VCaP (cell line): ENCODE results near the gene IRAK3.

Source experiments
- H3K27ac ChIP-seq: fragments of 450-650 bp; 2 replicates; pipeline ENCODE4 v1.5.1; 2017
- TF ChIP-seq, protein P1 (sequence below): fragments of 450-650 bp; conservative IDR thresholded peaks from 2 replicates; pipeline ENCODE4 v1.5.1; 2017; ENCODE audit warnings: mild to moderate bottlenecking, moderate library complexity

Gene IRAK3

DNA sequence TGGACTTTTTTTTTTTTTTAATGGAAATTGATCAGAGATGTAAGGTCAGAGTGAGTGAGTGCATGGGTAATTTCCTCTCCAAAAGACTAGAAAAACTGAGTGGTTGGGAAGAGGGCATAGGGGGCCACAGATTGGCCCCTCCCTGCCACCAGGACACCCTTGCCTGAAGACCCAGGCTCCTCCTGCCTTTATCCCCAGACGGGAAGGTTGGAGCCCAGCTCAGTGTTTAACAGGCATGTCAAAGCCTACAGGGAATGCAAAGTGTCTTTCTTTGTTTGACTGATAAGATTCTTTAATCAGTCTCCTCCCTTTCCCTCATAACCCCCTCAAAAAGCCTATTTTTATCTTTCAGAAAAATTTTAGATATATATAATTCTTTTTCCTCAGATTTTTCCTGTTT, 50.3 kb downstream of the IRAK3 start:
- TF ChIP-seq, protein P1, sequence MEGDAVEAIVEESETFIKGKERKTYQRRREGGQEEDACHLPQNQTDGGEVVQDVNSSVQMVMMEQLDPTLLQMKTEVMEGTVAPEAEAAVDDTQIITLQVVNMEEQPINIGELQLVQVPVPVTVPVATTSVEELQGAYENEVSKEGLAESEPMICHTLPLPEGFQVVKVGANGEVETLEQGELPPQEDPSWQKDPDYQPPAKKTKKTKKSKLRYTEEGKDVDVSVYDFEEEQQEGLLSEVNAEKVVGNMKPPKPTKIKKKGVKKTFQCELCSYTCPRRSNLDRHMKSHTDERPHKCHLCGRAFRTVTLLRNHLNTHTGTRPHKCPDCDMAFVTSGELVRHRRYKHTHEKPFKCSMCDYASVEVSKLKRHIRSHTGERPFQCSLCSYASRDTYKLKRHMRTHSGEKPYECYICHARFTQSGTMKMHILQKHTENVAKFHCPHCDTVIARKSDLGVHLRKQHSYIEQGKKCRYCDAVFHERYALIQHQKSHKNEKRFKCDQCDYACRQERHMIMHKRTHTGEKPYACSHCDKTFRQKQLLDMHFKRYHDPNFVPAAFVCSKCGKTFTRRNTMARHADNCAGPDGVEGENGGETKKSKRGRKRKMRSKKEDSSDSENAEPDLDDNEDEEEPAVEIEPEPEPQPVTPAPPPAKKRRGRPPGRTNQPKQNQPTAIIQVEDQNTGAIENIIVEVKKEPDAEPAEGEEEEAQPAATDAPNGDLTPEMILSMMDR, result no peak
- H3K27ac ChIP-seq, result no peak overlapping the region

DNA sequence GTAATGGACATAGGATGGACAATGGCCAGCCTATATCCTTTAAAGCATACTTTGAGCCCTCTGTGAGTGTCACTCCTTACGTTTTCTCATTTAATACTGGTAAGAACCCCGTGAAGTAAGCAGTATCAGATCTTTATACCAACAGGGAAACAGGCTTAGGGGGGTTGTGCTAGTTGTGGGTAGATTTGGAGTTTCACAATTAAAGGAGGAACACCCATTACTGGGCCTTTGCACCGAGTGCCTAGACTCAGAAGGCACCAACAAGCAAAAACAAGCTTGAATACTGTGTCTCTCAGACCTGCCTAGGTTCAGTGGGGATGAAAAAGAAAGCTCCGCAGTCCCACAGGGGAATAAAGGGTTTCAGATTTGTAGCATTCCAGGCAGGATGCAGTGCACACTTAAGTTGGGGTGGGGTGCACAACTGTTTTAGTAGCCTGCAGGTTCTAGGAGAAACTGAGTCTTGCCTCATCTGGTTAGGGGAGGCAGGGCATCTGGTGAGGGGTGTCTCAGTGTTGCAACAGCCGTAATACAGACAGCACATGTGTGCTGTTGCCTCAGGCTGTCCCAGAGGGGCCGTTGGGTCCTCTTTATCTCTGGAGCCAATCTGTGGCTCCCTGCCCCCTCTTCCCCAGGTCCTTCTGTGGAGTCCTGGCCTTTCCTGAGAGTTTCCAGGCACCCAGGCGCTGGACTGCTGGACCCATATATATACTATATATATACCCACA, 51.2 kb downstream of the IRAK3 start:
- TF ChIP-seq, protein P1, result no peak
- no peak overlapping the region for H3K27ac ChIP-seq

DNA sequence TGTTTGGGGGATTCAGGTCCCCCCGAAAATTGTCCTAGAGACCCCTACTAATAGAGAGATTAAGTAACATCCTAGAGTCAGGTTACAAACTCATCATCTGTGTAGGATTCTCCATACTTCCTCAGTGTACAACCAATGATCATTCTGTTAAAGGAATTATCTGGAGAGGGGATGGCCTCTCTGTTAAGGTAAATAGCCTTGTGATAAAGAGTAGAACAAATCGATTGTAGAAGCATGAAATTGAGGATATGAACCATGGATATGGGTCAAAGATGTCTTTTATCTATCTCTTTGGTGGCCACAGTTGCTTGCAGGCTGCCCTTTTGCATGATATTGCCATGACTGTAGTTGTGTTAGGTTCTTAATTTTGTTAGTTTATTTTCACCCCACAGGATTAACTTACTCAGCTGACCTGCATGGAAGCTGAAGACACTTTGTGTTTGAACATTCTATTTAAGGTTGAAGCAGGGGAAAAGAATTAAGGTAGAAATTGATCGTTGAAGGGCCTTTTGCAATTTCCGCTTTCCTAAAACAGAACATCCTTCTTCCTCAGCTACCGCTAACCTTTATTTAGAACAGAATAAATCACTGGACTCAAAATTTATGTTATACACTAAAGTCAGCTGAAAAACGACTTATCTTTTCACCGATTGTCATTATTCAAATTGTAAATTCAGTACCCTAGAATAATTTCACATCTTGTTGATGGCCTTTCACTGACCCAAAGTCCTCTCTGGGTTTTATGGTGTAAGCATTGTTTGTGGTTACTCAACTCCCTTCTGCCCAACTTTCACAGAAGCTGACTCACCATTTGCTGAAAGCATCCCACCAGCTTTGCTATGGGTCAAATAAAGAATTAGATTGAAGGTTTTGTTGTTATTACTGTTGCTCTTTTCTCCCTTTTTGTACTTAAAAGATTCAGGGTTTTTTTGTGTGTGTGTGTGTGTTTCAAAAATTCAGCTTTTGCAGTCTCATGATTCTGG, 52.3 kb downstream of the IRAK3 start:
- H3K27ac ChIP-seq, result no peak overlapping the region
- TF ChIP-seq, protein P1, result no peak

DNA sequence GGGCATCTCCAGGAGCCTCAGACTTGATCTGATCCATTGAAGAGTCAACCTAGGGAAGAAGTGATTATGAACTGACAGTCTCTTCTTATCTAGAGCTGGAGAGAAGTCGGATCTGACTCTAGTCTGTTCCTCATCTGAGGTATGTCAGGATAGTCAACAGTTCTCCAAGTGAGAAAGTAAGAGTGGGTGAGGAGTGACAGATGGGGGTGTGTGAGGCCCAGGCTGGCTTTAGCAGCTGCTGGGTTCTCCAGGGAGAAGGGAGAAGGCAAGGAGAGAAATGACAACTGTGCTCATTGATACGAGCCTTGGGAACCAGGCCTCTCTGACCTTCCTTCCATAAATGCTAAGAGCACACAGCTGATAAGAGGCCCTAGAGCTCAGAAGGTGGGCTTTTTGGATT, 53.3 kb downstream of the IRAK3 start:
- TF ChIP-seq, protein P1, result no peak
- H3K27ac ChIP-seq, result no peak overlapping the region

DNA sequence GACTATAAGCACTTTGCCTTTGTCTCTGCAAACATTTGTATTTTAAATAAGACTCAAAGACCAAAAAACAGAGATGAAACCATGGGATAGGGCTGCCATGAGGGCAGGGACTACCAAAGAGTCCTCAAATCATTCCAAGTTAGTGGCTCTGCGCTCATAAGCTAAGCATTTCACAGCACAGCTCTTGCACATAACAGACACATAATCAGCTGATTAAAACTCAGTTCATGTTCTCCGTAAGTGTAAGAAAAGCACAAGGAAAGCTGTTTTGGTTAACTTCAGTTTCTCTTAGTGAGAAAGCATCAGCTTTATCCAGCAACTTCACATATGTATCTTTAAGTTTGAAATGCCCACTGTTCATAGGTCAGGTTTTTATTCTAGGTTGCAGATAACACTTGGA, 54.9 kb downstream of the IRAK3 start:
- H3K27ac ChIP-seq, result no peak overlapping the region
- TF ChIP-seq, protein P1, result no peak

DNA sequence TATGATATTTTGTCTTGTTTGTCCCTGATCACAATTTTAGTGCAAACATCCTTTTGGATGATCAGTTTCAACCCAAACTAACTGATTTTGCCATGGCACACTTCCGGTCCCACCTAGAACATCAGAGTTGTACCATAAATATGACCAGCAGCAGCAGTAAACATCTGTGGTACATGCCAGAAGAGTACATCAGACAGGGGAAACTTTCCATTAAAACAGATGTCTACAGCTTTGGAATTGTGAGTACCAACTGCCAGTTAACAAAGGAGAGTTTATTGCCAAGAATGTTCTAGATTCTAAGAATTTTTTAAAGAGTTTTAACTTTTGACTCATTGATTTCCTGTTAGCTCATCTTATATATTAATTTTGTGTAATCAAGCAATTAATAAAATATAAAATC, 55.4 kb downstream of the IRAK3 start:
- no peak overlapping the region for H3K27ac ChIP-seq
- TF ChIP-seq, protein P1, result no peak

DNA sequence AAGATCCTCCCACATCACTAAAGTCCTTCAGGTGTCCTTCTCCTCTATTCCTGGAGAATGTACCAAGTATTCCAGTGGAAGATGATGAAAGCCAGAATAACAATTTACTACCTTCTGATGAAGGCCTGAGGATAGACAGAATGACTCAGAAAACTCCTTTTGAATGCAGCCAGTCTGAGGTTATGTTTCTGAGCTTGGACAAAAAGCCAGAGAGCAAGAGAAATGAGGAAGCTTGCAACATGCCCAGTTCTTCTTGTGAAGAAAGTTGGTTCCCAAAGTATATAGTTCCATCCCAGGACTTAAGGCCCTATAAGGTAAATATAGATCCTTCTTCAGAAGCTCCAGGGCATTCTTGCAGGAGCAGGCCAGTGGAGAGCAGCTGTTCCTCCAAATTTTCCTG, 58.7 kb downstream of the IRAK3 start:
- TF ChIP-seq, protein P1, result no peak
- H3K27ac ChIP-seq, result no peak overlapping the region
